Central memory CD4-positive, alpha-beta T cell (primary cell): ENCODE results near the gene DYNLT1.
"Not testable (repeated sequence)": the region's sequence is repeated elsewhere in the genome, so short reads cannot be mapped to it uniquely, and the experiment has no call there.

ENCODE experiments used
- DNase-seq: peaks from one replicate; pipeline ENCODE4 v3.0.0; 2022

Gene DYNLT1

GRCh38 chr6:158638324-158638854 lies 6.2 kb downstream of the DYNLT1 start:
- no peak for DNase-seq

- DNase-seq = no peak
These were observed 7.8 kb downstream of the DYNLT1 start for GRCh38 chr6:158636778-158637177.

GRCh38 chr6:158635427-158636073 lies 9.0 kb downstream of the DYNLT1 start:
- no peak for DNase-seq

- DNase-seq = peak; percentile 74
These were observed 9.7 kb downstream of the DYNLT1 start for GRCh38 chr6:158634695-158635426.

- no peak for DNase-seq
These were observed 11.4 kb downstream of the DYNLT1 start for GRCh38 chr6:158633127-158633526.

- not testable (repeated sequence) for DNase-seq
These were observed 11.9 kb downstream of the DYNLT1 start for GRCh38 chr6:158632538-158633119.

GRCh38 chr6:158631678-158632537 lies 12.6 kb downstream of the DYNLT1 start:
- no peak for DNase-seq

GRCh38 chr6:158630938-158631616 lies 13.5 kb downstream of the DYNLT1 start:
- no peak for DNase-seq

GRCh38 chr6:158629367-158630221 lies 14.9 kb downstream of the DYNLT1 start:
- DNase-seq = no peak

- no peak for DNase-seq
These were observed 16.0 kb downstream of the DYNLT1 start for GRCh38 chr6:158628542-158628941.

GRCh38 chr6:158627940-158628211 lies 16.7 kb downstream of the DYNLT1 start:
- no peak for DNase-seq

- no peak for DNase-seq
These were observed 17.2 kb downstream of the DYNLT1 start for GRCh38 chr6:158627168-158627939.

- no peak for DNase-seq
These were observed 18.0 kb downstream of the DYNLT1 start for GRCh38 chr6:158626360-158627167.

- DNase-seq = no peak
These were observed 18.6 kb downstream of the DYNLT1 start for GRCh38 chr6:158625881-158626305.

GRCh38 chr6:158624684-158625682 lies 19.6 kb downstream of the DYNLT1 start:
- no peak for DNase-seq

GRCh38 chr6:158622545-158623190 lies 21.9 kb downstream of the DYNLT1 start:
- no peak for DNase-seq

- no peak for DNase-seq
These were observed 22.6 kb downstream of the DYNLT1 start for GRCh38 chr6:158621694-158622544.
